Measurements from ENCODE around the gene TMC1. TPM values are rescaled to one million over a fixed set of nuclear protein-coding genes. Genes with fewer than 3 reads are reported as not detected.
"Not testable (repeated sequence)": the region's sequence is repeated elsewhere in the genome, so short reads cannot be mapped to it uniquely, and the experiment has no call there.

The TMC1 gene
- total RNA-seq, 1 experiment from 2014 or later, result 5.5 TPM

GRCh38 chr9:72843520-72844439 lies 322.4 kb downstream of the TMC1 start:
- Histone ChIP-seq H2AFZ (peak overlapping the region; percentile 42; the same call in 1 of the 2 replicates), H3K27ac (peak overlapping the region; percentile 40; the same call in 1 of the 2 replicates), H3K4me3 (no peak overlapping the region), H3K9me3 (ENCODE audit: insufficient read depth, low read depth) (peaks cover 14% of the 10 kb centered on the region; the same call in 1 of the 2 replicates), H3K36me3 (ENCODE audit: low read depth) (no peaks in the 10 kb centered on the region), H3K4me1 (replicated peaks; ENCODE audit: insufficient read depth) (peaks cover 18% of the 10 kb centered on the region), H3F3A (ENCODE audit: insufficient read depth, low read depth) (no peaks in the 10 kb centered on the region), H3K9me2 (ENCODE audit: insufficient read depth) (no peaks in the 10 kb centered on the region), H3K79me2 (ENCODE audit: low read depth) (no peaks in the 10 kb centered on the region), H3K4me2 (peak overlapping the region; percentile 32; the same call in 1 of the 2 replicates), H3K27me3 (ENCODE audit: insufficient read depth, low read depth) (no peaks in the 10 kb centered on the region), H4K20me1 (ENCODE audit: insufficient read depth) (no peaks in the 10 kb centered on the region)
- POLR2A ChIA-PET (ENCODE audit: unreplicated experiment), result interaction anchor here (0.6 to 0.8 kb wide), 2 partner anchors 13 to 326 kb away, joined by 8 read pairs; no protein-coding TSS in a partner anchor
- DNase-seq, result peak in 1 of 2 experiments; percentile 43
- intact Hi-C loops (cut with micrococcal nuclease; ENCODE audit: unreplicated experiment), result no loop called here
- TF ChIP-seq EZH2 (IDR thresholded peaks at IDR 0.05; ENCODE audit: low read depth), result no peak
- peak; percentile 44; the same call in 1 of the 2 replicates for TF ChIP-seq CTCF (conservative IDR thresholded peaks at IDR 0.05)
- BruUV-seq (replicated peaks), result no TSS peak
- CTCF ChIA-PET, result interaction anchor here (1.0 to 1.8 kb wide), 2 partner anchors 14 to 235 kb away, joined by 3 to 15 read pairs; no protein-coding TSS in a partner anchor

GRCh38 chr9:72844440-72844768 lies 323.0 kb downstream of the TMC1 start:
- Histone ChIP-seq H3K4me2 (no peak overlapping the region), H3K27me3 (ENCODE audit: insufficient read depth, low read depth) (no peaks in the 10 kb centered on the region), H3K9me2 (ENCODE audit: insufficient read depth) (no peaks in the 10 kb centered on the region), H3K4me1 (replicated peaks; ENCODE audit: insufficient read depth) (peaks cover 21% of the 10 kb centered on the region), H4K20me1 (ENCODE audit: insufficient read depth) (no peaks in the 10 kb centered on the region), H3K79me2 (ENCODE audit: low read depth) (no peaks in the 10 kb centered on the region), H3K36me3 (ENCODE audit: low read depth) (no peaks in the 10 kb centered on the region), H3K4me3 (no peak overlapping the region), H2AFZ (no peak overlapping the region), H3K9me3 (ENCODE audit: insufficient read depth, low read depth) (peaks cover 14% of the 10 kb centered on the region; the same call in 1 of the 2 replicates), H3F3A (ENCODE audit: insufficient read depth, low read depth) (no peaks in the 10 kb centered on the region), H3K27ac (0 out of 2 replicates have a peak overlapping the region, but pooled peaks have one; percentile 9)
- no peak for DNase-seq
- ChIA-PET CTCF (interaction anchor here (1.0 to 1.8 kb wide), 2 partner anchors 13 to 235 kb away, joined by 3 to 15 read pairs; no protein-coding TSS in a partner anchor), POLR2A (ENCODE audit: unreplicated experiment) (no interaction called here)
- no peak for TF ChIP-seq EZH2 (IDR thresholded peaks at IDR 0.05; ENCODE audit: low read depth)
- TF ChIP-seq CTCF (conservative IDR thresholded peaks at IDR 0.05), result 0 out of 2 replicates have a peak, but pooled peaks have one; percentile 10
- BruUV-seq (replicated peaks), result no TSS peak
- intact Hi-C loops (cut with micrococcal nuclease; ENCODE audit: unreplicated experiment), result no loop called here

- CTCF ChIA-PET, result interaction anchor here (0.6 to 1.0 kb wide), 3 partner anchors 12 to 565 kb away, joined by 3 to 4 read pairs (median 3); no protein-coding TSS in a partner anchor
- H2AFZ ChIP-seq; H3K36me3 ChIP-seq (ENCODE audit: low read depth); H3K4me2 ChIP-seq; BruUV-seq (replicated peaks); H3K79me2 ChIP-seq (ENCODE audit: low read depth); intact Hi-C loops (cut with micrococcal nuclease; ENCODE audit: unreplicated experiment); H3F3A ChIP-seq (ENCODE audit: insufficient read depth, low read depth); H3K9me2 ChIP-seq (ENCODE audit: insufficient read depth); DNase-seq; H3K27me3 ChIP-seq (ENCODE audit: insufficient read depth, low read depth); POLR2A ChIA-PET (ENCODE audit: unreplicated experiment); H3K4me3 ChIP-seq; H4K20me1 ChIP-seq (ENCODE audit: insufficient read depth); H3K27ac ChIP-seq: not testable (repeated sequence)
- Histone ChIP-seq H3K9me3 (ENCODE audit: insufficient read depth, low read depth) (peaks cover 14% of the 10 kb centered on the region; the same call in 1 of the 2 replicates), H3K4me1 (replicated peaks; ENCODE audit: insufficient read depth) (peaks cover 21% of the 10 kb centered on the region)
Observed at GRCh38 chr9:72845052-72845451, 323.6 kb downstream of the TMC1 start.

- H3K4me2 ChIP-seq; H3K4me3 ChIP-seq; H3K27me3 ChIP-seq (ENCODE audit: insufficient read depth, low read depth); H3K27ac ChIP-seq; DNase-seq; H3K79me2 ChIP-seq (ENCODE audit: low read depth); intact Hi-C loops (cut with micrococcal nuclease; ENCODE audit: unreplicated experiment); BruUV-seq (replicated peaks); CTCF ChIA-PET; H3K9me3 ChIP-seq (ENCODE audit: insufficient read depth, low read depth); H3K9me2 ChIP-seq (ENCODE audit: insufficient read depth); H3K4me1 ChIP-seq (replicated peaks; ENCODE audit: insufficient read depth); H3K36me3 ChIP-seq (ENCODE audit: low read depth); H4K20me1 ChIP-seq (ENCODE audit: insufficient read depth); POLR2A ChIA-PET (ENCODE audit: unreplicated experiment); H3F3A ChIP-seq (ENCODE audit: insufficient read depth, low read depth); H2AFZ ChIP-seq: not testable (repeated sequence)
Observed at GRCh38 chr9:72850209-72850608, 328.8 kb downstream of the TMC1 start.

All from PC-9 (cell line).